ENCODE data around the gene MIEF1. TPM values are rescaled to one million over a fixed set of nuclear protein-coding genes. Genes with fewer than 3 reads are reported as not detected.

The MIEF1 gene
- total and polyA plus RNA-seq, 4 donors, result 7.1 to 28.9 (median 17.4) TPM

DNA sequence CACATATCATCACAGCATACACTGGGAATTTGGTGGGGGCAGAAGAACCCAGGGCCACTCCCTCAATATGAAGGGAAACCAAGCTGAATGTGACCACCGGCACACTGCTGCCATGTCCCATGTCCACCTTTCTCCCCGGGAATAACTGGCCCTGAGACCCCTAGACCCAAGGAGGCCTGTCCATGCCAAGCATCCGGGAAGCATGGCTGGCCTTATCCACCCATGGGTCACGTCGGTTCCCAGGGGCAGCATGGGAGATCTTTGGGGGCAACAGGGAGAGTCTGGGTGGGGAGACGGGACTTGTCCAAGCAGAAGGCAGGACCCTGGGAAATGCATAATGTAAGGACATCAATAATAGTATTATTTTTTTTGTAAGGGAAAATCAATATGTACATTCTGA lies 10.4 kb upstream of the MIEF1 start:
- no peak for ATAC-seq (ENCODE audit: insufficient read depth, low FRiP score)
- Histone ChIP-seq H3K9ac (ENCODE audit: insufficient read depth in 1 of 2, low read length in 2 of 2) (no peak overlapping the region), H3K4me3 (no peak overlapping the region), H3K9me3 (ENCODE audit: control insufficient read depth in 4 of 4, insufficient read depth in 3 of 4, low read length in 3 of 4) (no peaks in the 10 kb centered on the region), H3K27me3 (ENCODE audit: control insufficient read depth in 3 of 3, insufficient read depth in 3 of 3, low read length in 2 of 3) (no peaks in the 10 kb centered on the region), H3K4me1 (ENCODE audit: control insufficient read depth in 5 of 5, insufficient read depth in 5 of 5, low read length in 5 of 5) (peaks cover 0 to 13% (median 0%) of the 10 kb centered on the region in 5 donors), H3K27ac (ENCODE audit: low read depth in 1 of 2, low read length in 1 of 2) (no peak overlapping the region), H3K36me3 (ENCODE audit: control insufficient read depth in 4 of 4, insufficient read depth in 4 of 4, low read length in 4 of 4) (peaks cover 0 to 8% (median under 1%) of the 10 kb centered on the region in 4 donors)
- no peak for DNase-seq
- TF ChIP-seq, protein P1, sequence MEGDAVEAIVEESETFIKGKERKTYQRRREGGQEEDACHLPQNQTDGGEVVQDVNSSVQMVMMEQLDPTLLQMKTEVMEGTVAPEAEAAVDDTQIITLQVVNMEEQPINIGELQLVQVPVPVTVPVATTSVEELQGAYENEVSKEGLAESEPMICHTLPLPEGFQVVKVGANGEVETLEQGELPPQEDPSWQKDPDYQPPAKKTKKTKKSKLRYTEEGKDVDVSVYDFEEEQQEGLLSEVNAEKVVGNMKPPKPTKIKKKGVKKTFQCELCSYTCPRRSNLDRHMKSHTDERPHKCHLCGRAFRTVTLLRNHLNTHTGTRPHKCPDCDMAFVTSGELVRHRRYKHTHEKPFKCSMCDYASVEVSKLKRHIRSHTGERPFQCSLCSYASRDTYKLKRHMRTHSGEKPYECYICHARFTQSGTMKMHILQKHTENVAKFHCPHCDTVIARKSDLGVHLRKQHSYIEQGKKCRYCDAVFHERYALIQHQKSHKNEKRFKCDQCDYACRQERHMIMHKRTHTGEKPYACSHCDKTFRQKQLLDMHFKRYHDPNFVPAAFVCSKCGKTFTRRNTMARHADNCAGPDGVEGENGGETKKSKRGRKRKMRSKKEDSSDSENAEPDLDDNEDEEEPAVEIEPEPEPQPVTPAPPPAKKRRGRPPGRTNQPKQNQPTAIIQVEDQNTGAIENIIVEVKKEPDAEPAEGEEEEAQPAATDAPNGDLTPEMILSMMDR (IDR thresholded peaks at IDR 0.05; ENCODE audit: control extremely low read depth, extremely low read depth), result no peak
- WGBS, 2 donors, result 91 to 92% methylated on average over 6 of the region's 6 CpGs

GRCh38 chr22:39492186-39492585 lies 9.9 kb upstream of the MIEF1 start:
- TF ChIP-seq, protein P1 (IDR thresholded peaks at IDR 0.05; ENCODE audit: control extremely low read depth, extremely low read depth), result no peak
- H3K27ac ChIP-seq (ENCODE audit: low read depth in 1 of 2, low read length in 1 of 2), result no peak overlapping the region
- peaks cover 0 to 13% (median 0%) of the 10 kb centered on the region in 5 donors for H3K4me1 ChIP-seq (ENCODE audit: control insufficient read depth in 5 of 5, insufficient read depth in 5 of 5, low read length in 5 of 5)
- no peak overlapping the region for H3K9ac ChIP-seq (ENCODE audit: insufficient read depth in 1 of 2, low read length in 2 of 2)
- peaks cover 0 to 8% (median under 1%) of the 10 kb centered on the region in 4 donors for H3K36me3 ChIP-seq (ENCODE audit: control insufficient read depth in 4 of 4, insufficient read depth in 4 of 4, low read length in 4 of 4)
- no peaks in the 10 kb centered on the region for H3K27me3 ChIP-seq (ENCODE audit: control insufficient read depth in 3 of 3, insufficient read depth in 3 of 3, low read length in 2 of 3)
- ATAC-seq (ENCODE audit: insufficient read depth, low FRiP score) (no peak), DNase-seq (no peak)
- no peak overlapping the region for H3K4me3 ChIP-seq
- H3K9me3 ChIP-seq (ENCODE audit: control insufficient read depth in 4 of 4, insufficient read depth in 3 of 4, low read length in 3 of 4), result no peaks in the 10 kb centered on the region
- 58 to 72% methylated on average over 3 of the region's 3 CpGs for WGBS, 2 donors

- ATAC-seq (ENCODE audit: insufficient read depth, low FRiP score), result no peak
- TF ChIP-seq, protein P1 (IDR thresholded peaks at IDR 0.05; ENCODE audit: control extremely low read depth, extremely low read depth), result no peak
- Histone ChIP-seq H3K9me3 (ENCODE audit: control insufficient read depth in 4 of 4, insufficient read depth in 3 of 4, low read length in 3 of 4) (no peaks in the 10 kb centered on the region), H3K36me3 (ENCODE audit: control insufficient read depth in 4 of 4, insufficient read depth in 4 of 4, low read length in 4 of 4) (peaks cover 0 to 2% (median 0%) of the 10 kb centered on the region in 4 donors), H3K9ac (ENCODE audit: insufficient read depth in 1 of 2, low read length in 2 of 2) (no peak overlapping the region), H3K4me1 (ENCODE audit: control insufficient read depth in 5 of 5, insufficient read depth in 5 of 5, low read length in 5 of 5) (peaks cover 0 to 13% (median 2%) of the 10 kb centered on the region in 5 donors), H3K27me3 (ENCODE audit: control insufficient read depth in 3 of 3, insufficient read depth in 3 of 3, low read length in 2 of 3) (no peaks in the 10 kb centered on the region), H3K4me3 (no peak overlapping the region), H3K27ac (ENCODE audit: low read depth in 1 of 2, low read length in 1 of 2) (no peak overlapping the region)
- DNase-seq, result peak in 1 of 3 donors; percentile 11
- WGBS, 2 donors, result 61 to 84% methylated on average over 4 of the region's 4 CpGs
Measured at GRCh38 chr22:39493759-39494158, 8.3 kb upstream of the MIEF1 start.
